ENCODE measurements around the gene ANKRD42. TPM values are rescaled to one million over a fixed set of nuclear protein-coding genes. Genes with fewer than 3 reads are reported as not detected.

The ANKRD42 gene
- polyA plus RNA-seq, 1 donor from 2014 or later, result 6.0 TPM

DNA sequence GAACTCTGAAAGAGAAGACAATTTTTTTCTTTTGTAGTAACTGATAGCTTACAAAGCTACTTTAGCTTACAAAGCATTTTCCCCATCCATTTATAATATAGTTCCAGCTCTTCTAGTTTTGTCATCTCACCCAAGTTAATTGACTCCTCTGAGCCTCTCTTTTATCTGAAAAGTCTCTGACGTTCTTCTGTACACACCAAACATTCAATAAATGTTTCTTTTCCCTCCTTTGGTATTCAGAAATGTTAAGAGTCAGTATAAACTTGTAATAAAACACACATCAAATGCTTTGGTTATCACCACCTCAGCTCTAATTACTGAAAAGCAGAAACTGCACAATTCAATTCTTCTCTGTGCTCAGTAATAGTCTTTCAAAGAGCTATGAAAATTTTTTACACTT, 86.7 kb downstream of the ANKRD42 start:
- H3K9me3 Mint-ChIP-seq, result no peaks in the 10 kb centered on the region
- H3K36me3 Mint-ChIP-seq, result peaks cover 3% of the 10 kb centered on the region
- H3K27me3 Mint-ChIP-seq, result no peaks in the 10 kb centered on the region
- H3K4me3 Mint-ChIP-seq, result no peak overlapping the region
- peaks cover 19 to 35% (median 30%) of the 10 kb centered on the region in 3 donors for H3K4me1 Mint-ChIP-seq
- H3K27ac Mint-ChIP-seq, result no peak overlapping the region

DNA sequence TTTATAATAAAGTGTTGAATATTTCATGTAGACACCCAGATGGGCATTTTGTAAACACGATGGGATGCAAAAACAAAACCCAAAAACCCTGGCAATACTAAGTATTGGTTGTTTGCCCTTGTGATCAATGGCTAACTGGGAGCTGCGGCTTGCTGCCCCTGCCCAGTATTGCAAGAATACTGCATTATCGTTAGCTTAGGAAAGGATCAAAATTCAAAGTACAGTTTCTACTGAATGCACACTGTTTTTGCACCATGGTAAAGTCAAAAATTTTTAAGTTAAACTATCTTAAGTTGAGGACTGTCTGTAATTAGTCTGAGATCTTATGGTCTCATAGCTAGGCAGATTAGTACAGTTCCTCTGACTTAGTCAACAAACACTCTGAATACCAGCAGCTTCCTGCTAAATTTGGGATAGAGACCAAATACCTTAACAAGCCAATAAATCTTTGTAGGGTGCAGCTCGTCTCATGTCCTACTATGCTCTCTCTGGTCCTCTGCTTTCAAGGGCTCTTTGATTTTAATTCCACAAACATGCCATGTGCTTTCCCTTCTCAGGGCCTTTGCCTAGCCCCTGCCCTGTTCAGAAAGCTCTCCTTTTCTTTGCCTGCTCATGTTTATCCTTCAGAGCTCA, 88.7 kb downstream of the ANKRD42 start:
- no peaks in the 10 kb centered on the region for H3K9me3 Mint-ChIP-seq
- peak overlapping the region in 1 of 4 donors; percentile 80 for H3K4me3 Mint-ChIP-seq
- H3K27me3 Mint-ChIP-seq, result no peaks in the 10 kb centered on the region
- peak overlapping the region in 1 of 3 donors; percentile 46 for H3K27ac Mint-ChIP-seq
- peaks cover 26 to 42% (median 37%) of the 10 kb centered on the region in 3 donors for H3K4me1 Mint-ChIP-seq
- peaks cover 2% of the 10 kb centered on the region for H3K36me3 Mint-ChIP-seq

DNA sequence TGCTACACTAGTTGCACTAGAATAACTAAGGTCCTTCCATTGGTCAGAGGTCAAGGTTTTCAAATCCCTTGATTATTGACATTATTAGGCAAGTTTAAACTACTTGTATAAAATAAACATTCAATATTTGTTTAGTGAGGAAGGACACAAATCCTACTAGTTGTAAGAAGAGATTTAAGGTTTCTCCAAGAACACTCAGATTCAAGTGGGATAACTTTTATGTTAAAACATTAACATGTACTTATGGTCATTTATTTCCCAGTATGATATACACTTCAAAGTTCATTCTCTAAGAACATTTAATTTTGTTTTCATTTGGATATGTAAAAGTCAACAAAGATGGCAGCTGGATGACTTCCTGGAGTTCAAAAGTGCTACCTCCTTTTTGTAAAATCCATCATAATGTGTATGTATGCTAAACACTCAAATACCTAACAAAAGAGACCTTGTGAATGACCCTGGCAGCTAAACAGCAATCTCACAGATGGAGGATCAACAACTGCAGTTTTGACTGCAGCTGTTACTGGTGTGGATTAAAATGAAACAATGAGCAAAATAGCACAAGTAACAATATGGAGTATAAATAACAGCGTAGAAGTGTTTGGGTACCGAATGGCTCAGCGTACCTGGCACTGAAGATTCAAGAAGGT, 91.1 kb downstream of the ANKRD42 start:
- H3K4me1 Mint-ChIP-seq, result peaks cover 34 to 57% (median 47%) of the 10 kb centered on the region in 3 donors
- H3K4me3 Mint-ChIP-seq, result peak overlapping the region; percentile 96 to 100 (median 98)
- H3K27ac Mint-ChIP-seq, result peak overlapping the region; percentile 95 to 100 (median 99)
- H3K27me3 Mint-ChIP-seq, result no peaks in the 10 kb centered on the region
- no peaks in the 10 kb centered on the region for H3K9me3 Mint-ChIP-seq
- peaks cover 2% of the 10 kb centered on the region for H3K36me3 Mint-ChIP-seq

GRCh38 chr11:83285151-83285770, 91.7 kb downstream of the ANKRD42 start:
- H3K4me1 Mint-ChIP-seq, result peaks cover 34 to 57% (median 44%) of the 10 kb centered on the region in 3 donors
- H3K27ac Mint-ChIP-seq, result peak overlapping the region; percentile 95 to 100 (median 99)
- H3K36me3 Mint-ChIP-seq, result peaks cover 2% of the 10 kb centered on the region
- H3K9me3 Mint-ChIP-seq, result no peaks in the 10 kb centered on the region
- H3K4me3 Mint-ChIP-seq, result peak overlapping the region; percentile 96 to 100 (median 98)
- H3K27me3 Mint-ChIP-seq, result no peaks in the 10 kb centered on the region

GRCh38 chr11:83285771-83286528, 92.4 kb downstream of the ANKRD42 start, which contains the start of gene CCDC90B:
CCDC90B (minus strand) TSS chr11:83286367; CDS start chr11:83285972, 395 bp downstream.
- H3K27ac Mint-ChIP-seq, result peak within 1 kb of the TSS; percentile 95 to 100 (median 99)

GRCh38 chr11:83287631-83288030, 94.1 kb downstream of the ANKRD42 start:
- peak overlapping the region in 1 of 4 donors; percentile 96 for H3K4me3 Mint-ChIP-seq
- H3K9me3 Mint-ChIP-seq, result no peaks in the 10 kb centered on the region
- H3K36me3 Mint-ChIP-seq, result no peaks in the 10 kb centered on the region
- peak overlapping the region in 2 of 3 donors; percentile 42 to 59 for H3K27ac Mint-ChIP-seq
- H3K27me3 Mint-ChIP-seq, result no peaks in the 10 kb centered on the region
- peaks cover 28 to 47% (median 35%) of the 10 kb centered on the region in 3 donors for H3K4me1 Mint-ChIP-seq

More at GRCh38 chr11:83285771-83286528, 92.4 kb downstream of the ANKRD42 start, which contains the start of gene CCDC90B:
- Mint-ChIP-seq H3K4me3 (peak within 1 kb of the TSS; percentile 96 to 100 (median 98)), H3K4me1 (peaks cover 34 to 52% (median 39%) of the 10 kb centered on the region in 3 donors), H3K27me3 (no peaks in the 10 kb centered on the region), H3K9me3 (no peaks in the 10 kb centered on the region), H3K36me3 (peaks cover 2% of the 10 kb centered on the region)

GRCh38 chr11:83292709-83293456, 99.4 kb downstream of the ANKRD42 start:
- H3K27me3 Mint-ChIP-seq, result no peaks in the 10 kb centered on the region
- H3K4me3 Mint-ChIP-seq, result peak overlapping the region in 2 of 4 donors; percentile 46 to 55
- no peaks in the 10 kb centered on the region for H3K9me3 Mint-ChIP-seq
- H3K27ac Mint-ChIP-seq, result peak overlapping the region in 1 of 3 donors; percentile 55
- peaks cover 14 to 16% (median 14%) of the 10 kb centered on the region in 3 donors for H3K4me1 Mint-ChIP-seq
- H3K36me3 Mint-ChIP-seq, result peaks cover 2% of the 10 kb centered on the region

GRCh38 chr11:83293457-83293774, 99.9 kb downstream of the ANKRD42 start:
- H3K4me3 Mint-ChIP-seq, result no peak overlapping the region
- peak overlapping the region in 1 of 3 donors; percentile 86 for H3K27ac Mint-ChIP-seq

GRCh38 chr11:83294208-83294607, 100.7 kb downstream of the ANKRD42 start:
- H3K4me3 Mint-ChIP-seq, result no peak overlapping the region
- H3K9me3 Mint-ChIP-seq, result no peaks in the 10 kb centered on the region
- peak overlapping the region in 1 of 3 donors; percentile 86 for H3K27ac Mint-ChIP-seq
- peaks cover 7 to 11% (median 10%) of the 10 kb centered on the region in 3 donors for H3K4me1 Mint-ChIP-seq
- H3K36me3 Mint-ChIP-seq, result peaks cover 2% of the 10 kb centered on the region
- H3K27me3 Mint-ChIP-seq, result no peaks in the 10 kb centered on the region

More at GRCh38 chr11:83293457-83293774, 99.9 kb downstream of the ANKRD42 start:
- H3K4me1 Mint-ChIP-seq, result peaks cover 12 to 14% (median 14%) of the 10 kb centered on the region in 3 donors
- no peaks in the 10 kb centered on the region for H3K27me3 Mint-ChIP-seq
- H3K36me3 Mint-ChIP-seq, result peaks cover 2% of the 10 kb centered on the region
- H3K9me3 Mint-ChIP-seq, result no peaks in the 10 kb centered on the region

Other genes with a start within 250 kb of the ANKRD42 start
- 39.4 TPM for gene RAB30, start 121.8 kb upstream of the ANKRD42 start, polyA plus RNA-seq
- gene PCF11, start 36.6 kb upstream of the ANKRD42 start, polyA plus RNA-seq, result 47.4 TPM
- gene CCDC90B, start 92.7 kb downstream of the ANKRD42 start, polyA plus RNA-seq, result 58.3 TPM